Esophagus muscularis mucosa (tissue), 3 donors: ENCODE results near the gene GADD45GIP1.

Source experiments
- POLR2A ChIP-seq: fragments of 450-650 bp; IDR thresholded peaks from one replicate; pipeline ENCODE4 v1.6.1; 2017; ENCODE audit warnings: antibody characterized with exemption, moderate library complexity, mild to moderate bottlenecking, low read depth
- POLR2AphosphoS5 ChIP-seq, 2 donors: sonication (generic); formaldehyde crosslinking; IDR thresholded peaks; one replicate each; pipeline ENCODE4 v1.6.1; 2017; ENCODE audit warnings: antibody characterized with exemption in 2 of 2
- TF ChIP-seq, protein P1 (sequence below), 3 experiments: fragments of 200-600 bp in 2 of 3; fragments of 450-650 bp in 1 of 3; sonication (generic) in 2 of 3; IDR thresholded peaks; one replicate each; pipeline ENCODE4 v1.5.1; 2017 to 2019; ENCODE audit warnings: antibody characterized with exemption in 3 of 3, mild to moderate bottlenecking in 2 of 3, moderate library complexity in 1 of 3

- TF ChIP-seq POLR2A: no peak
- TF ChIP-seq, protein P1, sequence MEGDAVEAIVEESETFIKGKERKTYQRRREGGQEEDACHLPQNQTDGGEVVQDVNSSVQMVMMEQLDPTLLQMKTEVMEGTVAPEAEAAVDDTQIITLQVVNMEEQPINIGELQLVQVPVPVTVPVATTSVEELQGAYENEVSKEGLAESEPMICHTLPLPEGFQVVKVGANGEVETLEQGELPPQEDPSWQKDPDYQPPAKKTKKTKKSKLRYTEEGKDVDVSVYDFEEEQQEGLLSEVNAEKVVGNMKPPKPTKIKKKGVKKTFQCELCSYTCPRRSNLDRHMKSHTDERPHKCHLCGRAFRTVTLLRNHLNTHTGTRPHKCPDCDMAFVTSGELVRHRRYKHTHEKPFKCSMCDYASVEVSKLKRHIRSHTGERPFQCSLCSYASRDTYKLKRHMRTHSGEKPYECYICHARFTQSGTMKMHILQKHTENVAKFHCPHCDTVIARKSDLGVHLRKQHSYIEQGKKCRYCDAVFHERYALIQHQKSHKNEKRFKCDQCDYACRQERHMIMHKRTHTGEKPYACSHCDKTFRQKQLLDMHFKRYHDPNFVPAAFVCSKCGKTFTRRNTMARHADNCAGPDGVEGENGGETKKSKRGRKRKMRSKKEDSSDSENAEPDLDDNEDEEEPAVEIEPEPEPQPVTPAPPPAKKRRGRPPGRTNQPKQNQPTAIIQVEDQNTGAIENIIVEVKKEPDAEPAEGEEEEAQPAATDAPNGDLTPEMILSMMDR (IDR thresholded peaks at IDR 0.05): no peak
- TF ChIP-seq POLR2AphosphoS5 (IDR thresholded peaks at IDR 0.05): no peak
Measured at GRCh38 chr19:12955996-12956395, 1.0 kb downstream of the GADD45GIP1 start.
